ENCODE measurements around the gene ZNF829.

- TF ChIP-seq, protein P1, sequence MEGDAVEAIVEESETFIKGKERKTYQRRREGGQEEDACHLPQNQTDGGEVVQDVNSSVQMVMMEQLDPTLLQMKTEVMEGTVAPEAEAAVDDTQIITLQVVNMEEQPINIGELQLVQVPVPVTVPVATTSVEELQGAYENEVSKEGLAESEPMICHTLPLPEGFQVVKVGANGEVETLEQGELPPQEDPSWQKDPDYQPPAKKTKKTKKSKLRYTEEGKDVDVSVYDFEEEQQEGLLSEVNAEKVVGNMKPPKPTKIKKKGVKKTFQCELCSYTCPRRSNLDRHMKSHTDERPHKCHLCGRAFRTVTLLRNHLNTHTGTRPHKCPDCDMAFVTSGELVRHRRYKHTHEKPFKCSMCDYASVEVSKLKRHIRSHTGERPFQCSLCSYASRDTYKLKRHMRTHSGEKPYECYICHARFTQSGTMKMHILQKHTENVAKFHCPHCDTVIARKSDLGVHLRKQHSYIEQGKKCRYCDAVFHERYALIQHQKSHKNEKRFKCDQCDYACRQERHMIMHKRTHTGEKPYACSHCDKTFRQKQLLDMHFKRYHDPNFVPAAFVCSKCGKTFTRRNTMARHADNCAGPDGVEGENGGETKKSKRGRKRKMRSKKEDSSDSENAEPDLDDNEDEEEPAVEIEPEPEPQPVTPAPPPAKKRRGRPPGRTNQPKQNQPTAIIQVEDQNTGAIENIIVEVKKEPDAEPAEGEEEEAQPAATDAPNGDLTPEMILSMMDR (conservative IDR thresholded peaks at IDR 0.05; ENCODE audit: low read depth, low read length): no peak
- TF ChIP-seq EZH2 (IDR thresholded peaks at IDR 0.05; ENCODE audit: borderline replicate concordance, low read depth, low read length, poor library complexity, severe bottlenecking): no peak
Observed at GRCh38 chr19:36962346-36962745, 46.3 kb upstream of the ZNF829 start.

All from A673 (cell line).